GM12874 (cell line): Measurements from ENCODE around the gene MRGPRX1.

Experiments
- CTCF ChIP-seq: IDR thresholded peaks from 2 replicates; pipeline ENCODE4 v1.5.1; 2011; ENCODE audit warnings: low read depth, mild to moderate bottlenecking, control low read depth, low read length, moderate library complexity; ENCODE audit not compliant: insufficient read depth

The MRGPRX1 gene

DNA sequence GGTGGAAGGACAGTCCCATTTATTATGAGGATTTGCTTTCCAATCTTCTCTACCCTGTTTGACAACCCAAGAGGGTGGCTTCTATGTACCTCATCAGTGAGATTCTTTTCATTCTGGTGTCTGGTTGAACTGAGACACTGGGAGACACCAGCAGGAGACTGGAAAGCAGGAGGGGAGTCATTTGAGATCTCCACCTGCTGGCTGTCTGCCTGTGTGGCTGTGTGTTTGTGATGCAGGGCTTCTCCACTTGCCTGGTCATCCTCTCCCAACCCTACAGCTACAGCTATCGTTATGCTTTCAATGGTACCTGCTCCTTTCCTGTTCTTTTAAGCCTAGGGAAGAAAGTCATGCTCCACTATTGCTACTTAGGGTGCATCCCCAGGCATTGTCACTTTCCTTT lies 48.6 kb downstream of the MRGPRX1 start:
- TF ChIP-seq CTCF: no peak
